ENCODE results near the gene MPP3. TPM values are rescaled to one million over a fixed set of nuclear protein-coding genes. Genes with fewer than 3 reads are reported as not detected.

The MPP3 gene
- total RNA-seq, 6 experiments from 2014 or later, result 5.5 to 6.9 (median 5.9) TPM

DNA sequence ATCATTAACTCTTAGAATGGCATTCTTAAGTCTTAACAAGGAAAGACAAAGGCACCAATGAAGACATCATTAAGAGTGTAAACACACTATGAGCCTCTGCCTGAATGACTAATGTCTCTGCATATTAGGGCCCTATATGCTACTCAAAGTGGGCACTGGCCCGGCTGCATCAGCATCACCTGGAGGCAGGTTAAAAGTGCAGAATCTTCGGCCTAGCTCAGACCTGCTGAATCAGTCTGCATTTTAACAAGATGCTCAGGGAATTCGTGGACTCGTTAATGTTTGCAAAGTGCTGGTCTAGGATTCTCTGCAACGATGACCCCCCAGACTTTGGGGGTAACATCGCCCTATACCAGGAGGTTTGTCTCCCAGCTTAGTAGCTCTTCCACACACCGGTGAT, 6.7 kb downstream of the MPP3 start:
- Mint-ChIP-seq H3K9me3 (no peaks in the 10 kb centered on the region), H3K27ac (no peak overlapping the region), H3K4me3 (no peak overlapping the region), H3K4me1 (ENCODE audit: low read depth) (peaks cover 19% of the 10 kb centered on the region), H3K36me3 (ENCODE audit: low read depth) (peaks cover 30% of the 10 kb centered on the region), H3K27me3 (ENCODE audit: insufficient read depth) (peaks cover 2% of the 10 kb centered on the region)
- no peak for DNase-seq
- TF ChIP-seq, protein P1, sequence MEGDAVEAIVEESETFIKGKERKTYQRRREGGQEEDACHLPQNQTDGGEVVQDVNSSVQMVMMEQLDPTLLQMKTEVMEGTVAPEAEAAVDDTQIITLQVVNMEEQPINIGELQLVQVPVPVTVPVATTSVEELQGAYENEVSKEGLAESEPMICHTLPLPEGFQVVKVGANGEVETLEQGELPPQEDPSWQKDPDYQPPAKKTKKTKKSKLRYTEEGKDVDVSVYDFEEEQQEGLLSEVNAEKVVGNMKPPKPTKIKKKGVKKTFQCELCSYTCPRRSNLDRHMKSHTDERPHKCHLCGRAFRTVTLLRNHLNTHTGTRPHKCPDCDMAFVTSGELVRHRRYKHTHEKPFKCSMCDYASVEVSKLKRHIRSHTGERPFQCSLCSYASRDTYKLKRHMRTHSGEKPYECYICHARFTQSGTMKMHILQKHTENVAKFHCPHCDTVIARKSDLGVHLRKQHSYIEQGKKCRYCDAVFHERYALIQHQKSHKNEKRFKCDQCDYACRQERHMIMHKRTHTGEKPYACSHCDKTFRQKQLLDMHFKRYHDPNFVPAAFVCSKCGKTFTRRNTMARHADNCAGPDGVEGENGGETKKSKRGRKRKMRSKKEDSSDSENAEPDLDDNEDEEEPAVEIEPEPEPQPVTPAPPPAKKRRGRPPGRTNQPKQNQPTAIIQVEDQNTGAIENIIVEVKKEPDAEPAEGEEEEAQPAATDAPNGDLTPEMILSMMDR (IDR thresholded peaks at IDR 0.05), result no peak

- Mint-ChIP-seq H3K4me1 (ENCODE audit: low read depth) (peaks cover 12% of the 10 kb centered on the region), H3K27ac (no peak overlapping the region), H3K36me3 (ENCODE audit: low read depth) (peaks cover 28% of the 10 kb centered on the region), H3K9me3 (no peaks in the 10 kb centered on the region), H3K4me3 (no peak overlapping the region), H3K27me3 (ENCODE audit: insufficient read depth) (peaks cover under 1% of the 10 kb centered on the region; the same call in 1 of the 2 replicates)
- DNase-seq, result no peak
- TF ChIP-seq, protein P1 (IDR thresholded peaks at IDR 0.05), result no peak
Observed at GRCh38 chr17:43825567-43825966, 7.4 kb downstream of the MPP3 start.

GRCh38 chr17:43823350-43824084, 9.4 kb downstream of the MPP3 start:
- peak overlapping the region; percentile 6; the same call in 1 of the 2 replicates for H3K27ac Mint-ChIP-seq
- H3K27me3 Mint-ChIP-seq (ENCODE audit: insufficient read depth), result peaks cover 2% of the 10 kb centered on the region; the same call in 1 of the 2 replicates
- H3K9me3 Mint-ChIP-seq, result no peaks in the 10 kb centered on the region
- peaks cover 12% of the 10 kb centered on the region for H3K4me1 Mint-ChIP-seq (ENCODE audit: low read depth)
- H3K36me3 Mint-ChIP-seq (ENCODE audit: low read depth), result peaks cover 28% of the 10 kb centered on the region
- DNase-seq, result no peak
- TF ChIP-seq, protein P1 (IDR thresholded peaks at IDR 0.05), result no peak
- no peak overlapping the region for H3K4me3 Mint-ChIP-seq

GRCh38 chr17:43822570-43823190, 10.3 kb downstream of the MPP3 start:
- Mint-ChIP-seq H3K36me3 (ENCODE audit: low read depth) (peaks cover 25% of the 10 kb centered on the region), H3K4me3 (no peak overlapping the region), H3K4me1 (ENCODE audit: low read depth) (peaks cover 12% of the 10 kb centered on the region), H3K9me3 (no peaks in the 10 kb centered on the region), H3K27ac (peak overlapping the region; percentile 6; the same call in 1 of the 2 replicates), H3K27me3 (ENCODE audit: insufficient read depth) (peaks cover 2% of the 10 kb centered on the region; the same call in 1 of the 2 replicates)
- DNase-seq, result no peak
- TF ChIP-seq, protein P1 (IDR thresholded peaks at IDR 0.05), result no peak

DNA sequence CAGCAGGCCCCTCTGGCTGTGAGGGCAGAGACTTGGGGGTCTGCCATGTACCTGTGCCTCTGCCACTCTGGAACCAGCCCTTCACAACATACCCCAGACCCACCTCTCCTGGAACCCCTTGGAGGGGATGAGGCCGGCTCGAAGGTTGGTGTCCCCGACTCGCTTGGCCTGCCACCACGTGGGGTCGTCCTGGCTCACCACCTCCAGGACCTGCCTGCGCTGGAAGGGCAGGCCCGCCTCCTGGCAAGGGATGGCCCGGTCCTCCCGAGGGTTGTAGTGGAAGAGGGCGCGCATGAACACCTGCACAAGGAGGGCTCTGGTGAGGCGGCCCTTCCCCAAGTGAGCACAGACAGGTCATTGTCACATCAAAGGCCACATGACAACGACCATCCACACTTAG, 12.2 kb downstream of the MPP3 start:
- Mint-ChIP-seq H3K9me3 (no peaks in the 10 kb centered on the region), H3K27me3 (ENCODE audit: insufficient read depth) (peaks cover 2% of the 10 kb centered on the region; the same call in 1 of the 2 replicates), H3K4me1 (ENCODE audit: low read depth) (peaks cover 12% of the 10 kb centered on the region), H3K27ac (no peak overlapping the region), H3K4me3 (no peak overlapping the region), H3K36me3 (ENCODE audit: low read depth) (peaks cover 27% of the 10 kb centered on the region)
- TF ChIP-seq, protein P1 (IDR thresholded peaks at IDR 0.05), result no peak
- no peak for DNase-seq

Measured in HFFc6 (cell line).